SK-N-SH treated with all-trans-retinoic acid at 6 μM for 48 hours (cell line): ENCODE results near the gene FOLR2.

Source experiments
- ARNTL ChIP-seq: fragments of 450-650 bp; formaldehyde crosslinking; IDR thresholded peaks from 2 replicates; pipeline ENCODE4 v1.5.0; 2020; ENCODE audit warnings: low read depth, mild to moderate bottlenecking, moderate library complexity, borderline replicate concordance
- CREB5 ChIP-seq: fragments of 250-450 bp; sonication (Bioruptor Pico); IDR thresholded peaks from 2 replicates; pipeline ENCODE4 v1.5.1; 2020; ENCODE audit warnings: low read depth, mild to moderate bottlenecking, moderate library complexity
- CSDC2 ChIP-seq: fragments of 250-450 bp; sonication (Bioruptor Pico); IDR thresholded peaks from 2 replicates; pipeline ENCODE4 v1.5.0; 2020; ENCODE audit warnings: mild to moderate bottlenecking, moderate library complexity
- CSRNP3 ChIP-seq: fragments of 250-450 bp; sonication (Bioruptor Pico); IDR thresholded peaks from 2 replicates; pipeline ENCODE4 v1.5.1; 2021; ENCODE audit warnings: mild to moderate bottlenecking, moderate library complexity
- ESRRG ChIP-seq: fragments of 250-450 bp; sonication (Bioruptor Pico); IDR thresholded peaks from 2 replicates; pipeline ENCODE4 v1.6.1; 2021; ENCODE audit warnings: mild to moderate bottlenecking
- GLIS3 ChIP-seq: fragments of 250-450 bp; sonication (Bioruptor Pico); IDR thresholded peaks from 2 replicates; pipeline ENCODE4 v1.5.0; 2020; ENCODE audit warnings: mild to moderate bottlenecking, moderate library complexity
- ISL1 ChIP-seq: fragments of 250-450 bp; sonication (Bioruptor Pico); IDR thresholded peaks from 2 replicates; pipeline ENCODE4 v2.1.2; 2022; ENCODE audit warnings: mild to moderate bottlenecking, moderate library complexity
- PATZ1 ChIP-seq: fragments of 250-450 bp; sonication (Bioruptor Pico); IDR thresholded peaks from 2 replicates; pipeline ENCODE4 v1.8.0; 2020; ENCODE audit warnings: mild to moderate bottlenecking, moderate library complexity, borderline replicate concordance
- RARB ChIP-seq: fragments of 250-450 bp; sonication (Bioruptor Pico); IDR thresholded peaks from 2 replicates; pipeline ENCODE4 v1.8.0; 2021; ENCODE audit warnings: mild to moderate bottlenecking, moderate library complexity
- TSHZ2 ChIP-seq: fragments of 250-450 bp; sonication (Bioruptor Pico); IDR thresholded peaks from 2 replicates; pipeline ENCODE4 v1.5.0; 2020; ENCODE audit warnings: mild to moderate bottlenecking, moderate library complexity
- ZC3H10 ChIP-seq: fragments of 250-450 bp; sonication (Bioruptor Pico); IDR thresholded peaks from 2 replicates; pipeline ENCODE4 v1.5.1; 2021; ENCODE audit warnings: mild to moderate bottlenecking, moderate library complexity
- ZFP30 ChIP-seq: fragments of 450-650 bp; formaldehyde crosslinking; IDR thresholded peaks from 2 replicates; pipeline ENCODE4 v1.5.0; 2022; ENCODE audit warnings: mild to moderate bottlenecking, moderate library complexity
- ZNF565 ChIP-seq: fragments of 450-650 bp; formaldehyde crosslinking; conservative IDR thresholded peaks from 2 replicates; pipeline ENCODE4 v1.5.0; 2020; ENCODE audit warnings: low read depth, mild to moderate bottlenecking, moderate library complexity

GRCh38 chr11:72224564-72225410, 8.2 kb downstream of the FOLR2 start, which contains the start of gene INPPL1:
- no peak for TF ChIP-seq CSRNP3 (CRISPR knock-in tag)
- TF ChIP-seq RARB, result no peak
- no peak for TF ChIP-seq CREB5
- TF ChIP-seq TSHZ2 (CRISPR knock-in tag), result no peak
- TF ChIP-seq PATZ1 (CRISPR knock-in tag), result no peak
- no peak for TF ChIP-seq CSDC2 (CRISPR knock-in tag)
- no peak for TF ChIP-seq ZFP30 (CRISPR knock-in tag)
- no peak for TF ChIP-seq ZNF565 (CRISPR knock-in tag)
- TF ChIP-seq ZC3H10, result no peak
- no peak for TF ChIP-seq ESRRG (CRISPR knock-in tag)
- TF ChIP-seq GLIS3 (CRISPR knock-in tag), result no peak
- no peak for TF ChIP-seq ISL1 (CRISPR knock-in tag)
- no peak for TF ChIP-seq ARNTL (CRISPR knock-in tag)
